ENCODE results near the gene REXO1.

DNA sequence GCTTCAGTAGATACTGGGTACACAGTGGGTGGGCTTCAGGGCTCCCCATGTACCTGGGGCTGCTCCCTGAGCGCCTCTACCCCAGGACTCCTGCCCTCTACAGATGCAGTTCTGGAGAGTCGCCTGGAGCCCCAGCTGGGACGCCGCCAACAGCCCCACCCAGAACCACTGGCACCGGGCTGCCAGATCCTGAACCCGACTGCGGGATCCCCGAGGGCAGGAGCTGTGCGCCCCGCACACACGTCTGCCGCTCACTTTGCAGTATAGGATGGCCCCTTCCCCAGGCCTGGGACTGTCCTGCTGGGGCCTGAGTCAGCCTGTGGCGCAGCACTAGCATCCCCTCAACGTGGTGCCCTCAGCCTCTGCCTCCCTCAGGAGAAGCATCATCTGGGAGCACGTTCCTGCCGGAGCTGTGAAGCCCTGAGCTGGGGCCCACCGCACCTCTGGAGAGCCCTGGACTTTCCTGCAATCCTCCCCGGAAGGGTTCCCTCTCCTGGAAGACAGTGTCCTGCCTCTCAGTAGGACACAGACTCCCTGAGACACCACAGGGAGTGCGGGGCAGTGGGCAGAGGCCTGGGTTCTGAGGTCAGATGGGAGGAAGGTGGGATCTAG is 3.7 kb downstream of the REXO1 start:
- TF ChIP-seq, protein P1, sequence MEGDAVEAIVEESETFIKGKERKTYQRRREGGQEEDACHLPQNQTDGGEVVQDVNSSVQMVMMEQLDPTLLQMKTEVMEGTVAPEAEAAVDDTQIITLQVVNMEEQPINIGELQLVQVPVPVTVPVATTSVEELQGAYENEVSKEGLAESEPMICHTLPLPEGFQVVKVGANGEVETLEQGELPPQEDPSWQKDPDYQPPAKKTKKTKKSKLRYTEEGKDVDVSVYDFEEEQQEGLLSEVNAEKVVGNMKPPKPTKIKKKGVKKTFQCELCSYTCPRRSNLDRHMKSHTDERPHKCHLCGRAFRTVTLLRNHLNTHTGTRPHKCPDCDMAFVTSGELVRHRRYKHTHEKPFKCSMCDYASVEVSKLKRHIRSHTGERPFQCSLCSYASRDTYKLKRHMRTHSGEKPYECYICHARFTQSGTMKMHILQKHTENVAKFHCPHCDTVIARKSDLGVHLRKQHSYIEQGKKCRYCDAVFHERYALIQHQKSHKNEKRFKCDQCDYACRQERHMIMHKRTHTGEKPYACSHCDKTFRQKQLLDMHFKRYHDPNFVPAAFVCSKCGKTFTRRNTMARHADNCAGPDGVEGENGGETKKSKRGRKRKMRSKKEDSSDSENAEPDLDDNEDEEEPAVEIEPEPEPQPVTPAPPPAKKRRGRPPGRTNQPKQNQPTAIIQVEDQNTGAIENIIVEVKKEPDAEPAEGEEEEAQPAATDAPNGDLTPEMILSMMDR (conservative IDR thresholded peaks at IDR 0.05): no peak
- no peak for TF ChIP-seq EZH2 (IDR thresholded peaks at IDR 0.05; ENCODE audit: low read depth)

Data from PC-9 (cell line).